HCT116 (cell line): ENCODE measurements around the gene SLC5A3. TPM values are rescaled to one million over a fixed set of nuclear protein-coding genes. Genes with fewer than 3 reads are reported as not detected.

Experiments
- ATAC-seq: fragments of 200-7000 bp; cut with Tn5 transposase; 2 replicates; pipeline ENCODE4 v1.9.1; 2020; ENCODE audit warnings: mild to moderate bottlenecking, moderate library complexity
- BruUV-seq: library from RNA; stranded (reverse); fragments of 400-500 nt; replicated peaks from 2 replicates; lab custom pipeline; 2021; lab: Mats Ljungman, UMichigan
- CTCF ChIA-PET: fragments of 300-600 bp; sonication (Branson Sonifier 250); formaldehyde crosslinking; loops from one replicate; lab custom pipeline; 2021; ENCODE audit warnings: antibody characterized with exemption; lab: Charles Lee
- POLR2A ChIA-PET: fragments of 300-600, 350-600 bp; sonication (Branson Sonifier 250); formaldehyde crosslinking; loops from one replicate; lab custom pipeline; 2021; ENCODE audit warnings: antibody characterized with exemption; lab: Charles Lee
- RAD21 ChIA-PET, 2 experiments: fragments of 300-600 bp; sonication (Branson Sonifier 250); formaldehyde crosslinking; loops; one replicate each; lab custom pipeline; 2023; ENCODE audit warnings: low total read pairs in 2 of 2; ENCODE audit not compliant: uncharacterized antibody in 2 of 2, unreplicated experiment in 2 of 2, low non-redundant PET in 1 of 2; lab: Charles Lee
- DNase-seq: peaks from one replicate; pipeline ENCODE4 v3.0.0-alpha.2; 2010; ENCODE audit warnings: low read depth, low spot score
- H2AFZ ChIP-seq: fragments of 200-600 bp; shearing (Covaris generic), sonication (generic); 2 replicates; pipeline ENCODE4 v1.6.1; 2017; ENCODE audit warnings: low read depth, mixed run types, mixed read lengths, antibody characterized with exemption, low read length; ENCODE audit not compliant: poor library complexity, severe bottlenecking
- H3K27ac ChIP-seq: 2 replicates; pipeline ENCODE4 v1.5.1; 2012; ENCODE audit warnings: low read depth, low read length
- H3K27me3 ChIP-seq: fragments of 200-600 bp; sonication (generic); 2 replicates; pipeline ENCODE4 v1.6.1; 2016; ENCODE audit warnings: mixed run types, low read length, mixed read lengths; ENCODE audit not compliant: insufficient read depth
- H3K36me3 ChIP-seq, 2 experiments: fragments of 200-500 bp in 1 of 2; fragments of 200-600 bp in 1 of 2; sonication (Bioruptor generic) in 1 of 2; sonication (generic) in 1 of 2; 2 replicates each; pipeline versions ENCODE4 v1.5.1 to v1.6.1; 2014 to 2016; ENCODE audit warnings: low read length in 2 of 2, inconsistent platforms in 1 of 2, mixed read lengths in 1 of 2, mixed run types in 1 of 2; ENCODE audit not compliant: insufficient read depth in 2 of 2, control insufficient read depth in 1 of 2
- H3K4me1 ChIP-seq, 2 experiments: fragments of 200-600 bp in 1 of 2; sonication (generic) in 1 of 2; 2 replicates each; pipeline versions ENCODE4 v1.5.1 to v1.6.1; 2012 to 2017; ENCODE audit warnings: low read length in 2 of 2, inconsistent platforms in 1 of 2, mild to moderate bottlenecking in 1 of 2, mixed read lengths in 1 of 2, mixed run types in 1 of 2, moderate library complexity in 1 of 2; ENCODE audit not compliant: insufficient read depth in 2 of 2, control insufficient read depth in 1 of 2
- H3K4me2 ChIP-seq: fragments of 200-600 bp; sonication (generic); 2 replicates; pipeline ENCODE4 v1.6.1; 2017; ENCODE audit warnings: mixed run types, low read length, mixed read lengths
- H3K4me3 ChIP-seq, 2 experiments: fragments of 200-600 bp in 1 of 2; sonication (generic) in 1 of 2; replicated peaks in 1 of 2; 2 replicates each; pipeline ENCODE4 v1.5.1; 2011 to 2016; ENCODE audit warnings: low read length in 2 of 2, control low read depth in 1 of 2, low read depth in 1 of 2, mild to moderate bottlenecking in 1 of 2, mixed read lengths in 1 of 2, mixed run types in 1 of 2
- H3K79me2 ChIP-seq: fragments of 200-600 bp; sonication (generic); 2 replicates; pipeline ENCODE4 v1.6.1; 2017; ENCODE audit warnings: mild to moderate bottlenecking, mixed run types, low read length, moderate library complexity, mixed read lengths; ENCODE audit not compliant: insufficient read depth
- H3K9ac ChIP-seq: fragments of 200-600 bp; sonication (generic); 2 replicates; pipeline ENCODE4 v1.6.1; 2016; ENCODE audit warnings: low read length, mixed read lengths
- H3K9me2 ChIP-seq: fragments of 200-600 bp; sonication (generic), shearing (Covaris generic); 2 replicates; pipeline ENCODE4 v1.6.1; 2017; ENCODE audit warnings: mixed run types, mild to moderate bottlenecking, moderate library complexity; ENCODE audit not compliant: insufficient read depth
- H3K9me3 ChIP-seq, 2 experiments: fragments of 200-500 bp in 1 of 2; fragments of 200-600 bp in 1 of 2; sonication (Bioruptor generic) in 1 of 2; sonication (generic) in 1 of 2; 2 replicates each; pipeline ENCODE4 v1.6.1; 2014 to 2017; ENCODE audit warnings: low read length in 2 of 2, mixed read lengths in 2 of 2, inconsistent platforms in 1 of 2, low read depth in 1 of 2, mild to moderate bottlenecking in 1 of 2, mixed run types in 1 of 2, moderate library complexity in 1 of 2; ENCODE audit not compliant: control insufficient read depth in 1 of 2, insufficient read depth in 1 of 2
- H4K20me1 ChIP-seq: fragments of 200-600 bp; sonication (generic), shearing (Covaris generic); 2 replicates; pipeline ENCODE4 v1.6.1; 2017; ENCODE audit warnings: mixed run types, mild to moderate bottlenecking, moderate library complexity; ENCODE audit not compliant: insufficient read depth
- CBX3 ChIP-seq: IDR thresholded peaks from 2 replicates; pipeline ENCODE4 v1.6.1; 2012; ENCODE audit warnings: low read depth
- ELF1 ChIP-seq: IDR thresholded peaks from 2 replicates; pipeline ENCODE4 v1.6.1; 2012; ENCODE audit warnings: low read depth, borderline replicate concordance
- EZH2 ChIP-seq: fragments of 200-600 bp; sonication (generic); IDR thresholded peaks from 2 replicates; pipeline ENCODE4 v1.6.1; 2017; ENCODE audit warnings: antibody characterized with exemption, mixed run types
- EZH2phosphoT487 ChIP-seq: fragments of 200-600 bp; IDR thresholded peaks from 2 replicates; pipeline ENCODE4 v1.6.1; 2018; ENCODE audit warnings: antibody characterized with exemption, borderline replicate concordance
- FOSL1 ChIP-seq: IDR thresholded peaks from 2 replicates; pipeline ENCODE4 v1.6.1; 2012; ENCODE audit warnings: low read depth
- JUND ChIP-seq: IDR thresholded peaks from 2 replicates; pipeline ENCODE4 v1.6.1; 2012
- POLR2A ChIP-seq: IDR thresholded peaks from 2 replicates; pipeline ENCODE4 v1.7.0; 2011; ENCODE audit warnings: borderline replicate concordance; ENCODE audit not compliant: insufficient read depth, insufficient read length; ENCODE audit errors: extremely low read depth
- RAD21 ChIP-seq: IDR thresholded peaks from 2 replicates; pipeline ENCODE4 v1.6.1; 2012; ENCODE audit warnings: low read depth, mild to moderate bottlenecking
- SIN3A ChIP-seq: IDR thresholded peaks from 2 replicates; pipeline ENCODE4 v1.6.1; 2012; ENCODE audit warnings: low read depth
- TCF7L2 ChIP-seq: IDR thresholded peaks from 2 replicates; pipeline ENCODE4 v1.7.0; 2011; ENCODE audit warnings: borderline replicate concordance, inconsistent platforms; ENCODE audit not compliant: insufficient read depth, insufficient read length; ENCODE audit errors: extremely low read depth
- ZFX ChIP-seq: fragments of 450-650 bp; IDR thresholded peaks from 2 replicates; pipeline ENCODE4 v1.6.1; 2017
- intact Hi-C: fragments of 100-400 bp; cut with micrococcal nuclease; formaldehyde crosslinking; loops from 2 replicates; pipeline ENCODE4 v1.10.0; 2022
- total RNA-seq: library from RNA; stranded (reverse); gene quantifications from one replicate; pipeline ENCODE4 v1.2.1, GENCODE V29; 2021; ENCODE audit not compliant: unreplicated experiment
- TF ChIP-seq, protein P1 (sequence below), 3 experiments: fragments of 200-600 bp in 1 of 3; sonication (generic) in 1 of 3; IDR thresholded peaks in 2 of 3; conservative IDR thresholded peaks in 1 of 3; 2 replicates each; pipeline ENCODE4 v1.5.1; 2012 to 2017; ENCODE audit warnings: low read depth in 2 of 3, low read length in 2 of 3, antibody characterized with exemption in 1 of 3, borderline replicate concordance in 1 of 3, control low read depth in 1 of 3, mild to moderate bottlenecking in 1 of 3, mixed read lengths in 1 of 3, mixed run types in 1 of 3, moderate library complexity in 1 of 3; ENCODE audit not compliant: insufficient read depth in 1 of 3
- TF ChIP-seq, protein P2 (sequence below): IDR thresholded peaks from 2 replicates; pipeline ENCODE4 v1.6.1; 2011; ENCODE audit warnings: mild to moderate bottlenecking, low read length, moderate library complexity; ENCODE audit not compliant: insufficient replicate concordance; ENCODE audit errors: extremely low read depth
- TF ChIP-seq, protein P3 (sequence below): IDR thresholded peaks from 2 replicates; pipeline ENCODE4 v1.6.1; 2012
- TF ChIP-seq, protein P4 (sequence below): IDR thresholded peaks from 2 replicates; pipeline ENCODE4 v1.6.1; 2012

The SLC5A3 gene
- total RNA-seq, 1 experiment from 2014 or later, result 11.8 TPM

DNA sequence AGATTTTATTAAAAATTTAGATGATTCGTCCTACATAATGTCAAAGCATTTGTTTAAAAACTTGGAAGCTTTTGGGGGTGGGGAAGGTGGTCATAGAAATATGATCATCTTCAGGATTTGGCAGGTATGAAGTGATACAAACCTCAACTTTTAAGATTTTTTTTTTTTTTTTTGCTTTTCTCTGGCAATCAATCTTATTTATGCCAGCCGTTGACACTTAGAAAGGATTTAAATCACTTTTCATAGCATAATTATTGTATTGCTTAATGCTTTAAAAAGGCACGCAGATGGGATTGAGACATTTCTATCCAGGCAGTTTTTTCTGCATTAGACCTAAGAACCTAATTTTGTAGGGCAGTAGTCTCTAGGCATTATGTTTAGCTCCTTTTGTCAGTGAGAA, 19.7 kb downstream of the SLC5A3 start:
- CTCF ChIA-PET, result interaction anchor here (1.3 kb wide), 1 partner anchor 169 kb away, joined by 5 read pairs; no protein-coding TSS in a partner anchor
- intact Hi-C loops, result no loop called here
- POLR2A ChIA-PET, result no interaction called here

DNA sequence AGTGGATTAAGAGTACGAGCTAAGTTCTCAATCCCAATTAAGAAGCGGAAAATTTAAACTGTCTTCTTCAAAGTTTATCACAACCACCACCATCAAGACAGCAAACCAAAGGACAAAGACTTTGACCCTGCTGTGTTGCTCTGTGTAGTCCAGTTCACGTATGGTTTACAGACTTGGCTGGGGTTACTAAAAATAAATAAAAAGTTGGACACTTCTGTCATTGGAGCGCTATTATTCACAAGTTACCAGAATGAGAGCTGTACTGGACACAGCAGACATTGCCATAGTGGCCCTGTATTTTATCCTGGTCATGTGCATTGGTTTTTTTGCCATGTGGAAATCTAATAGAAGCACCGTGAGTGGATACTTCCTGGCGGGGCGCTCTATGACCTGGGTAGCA, 21.6 kb downstream of the SLC5A3 start:
- Histone ChIP-seq H3K27me3 (no peaks in the 10 kb centered on the region), H3K4me2 (no peak overlapping the region), H3K9me2 (no peaks in the 10 kb centered on the region), H3K4me1 (no peaks in the 10 kb centered on the region), H3K9me3 (no peaks in the 10 kb centered on the region), H3K4me3 (no peak overlapping the region), H3K79me2 (peaks cover 97% of the 10 kb centered on the region), H3K36me3 (peaks cover 0 to 3% of the 10 kb centered on the region in 2 experiments; a peak in 1 of 4 replicates), H3K9ac (no peak overlapping the region), H2AFZ (no peak overlapping the region), H4K20me1 (peaks cover 7% of the 10 kb centered on the region), H3K27ac (no peak overlapping the region)
- ChIA-PET POLR2A (no interaction called here), RAD21 (no interaction called here), CTCF (no interaction called here)
- ATAC-seq, result no peak
- DNase-seq, result no peak
- intact Hi-C loops, result no loop called here
- no TSS peak for BruUV-seq
- TF ChIP-seq TCF7L2 (no peak), SIN3A (no peak), ELF1 (no peak), JUND (no peak), POLR2A (no peak), ZFX (no peak), EZH2phosphoT487 (no peak), CBX3 (no peak), FOSL1 (no peak), EZH2 (no peak), RAD21 (no peak)
- TF ChIP-seq, protein P1, sequence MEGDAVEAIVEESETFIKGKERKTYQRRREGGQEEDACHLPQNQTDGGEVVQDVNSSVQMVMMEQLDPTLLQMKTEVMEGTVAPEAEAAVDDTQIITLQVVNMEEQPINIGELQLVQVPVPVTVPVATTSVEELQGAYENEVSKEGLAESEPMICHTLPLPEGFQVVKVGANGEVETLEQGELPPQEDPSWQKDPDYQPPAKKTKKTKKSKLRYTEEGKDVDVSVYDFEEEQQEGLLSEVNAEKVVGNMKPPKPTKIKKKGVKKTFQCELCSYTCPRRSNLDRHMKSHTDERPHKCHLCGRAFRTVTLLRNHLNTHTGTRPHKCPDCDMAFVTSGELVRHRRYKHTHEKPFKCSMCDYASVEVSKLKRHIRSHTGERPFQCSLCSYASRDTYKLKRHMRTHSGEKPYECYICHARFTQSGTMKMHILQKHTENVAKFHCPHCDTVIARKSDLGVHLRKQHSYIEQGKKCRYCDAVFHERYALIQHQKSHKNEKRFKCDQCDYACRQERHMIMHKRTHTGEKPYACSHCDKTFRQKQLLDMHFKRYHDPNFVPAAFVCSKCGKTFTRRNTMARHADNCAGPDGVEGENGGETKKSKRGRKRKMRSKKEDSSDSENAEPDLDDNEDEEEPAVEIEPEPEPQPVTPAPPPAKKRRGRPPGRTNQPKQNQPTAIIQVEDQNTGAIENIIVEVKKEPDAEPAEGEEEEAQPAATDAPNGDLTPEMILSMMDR (IDR thresholded peaks at IDR 0.05 in 2 of 3, conservative IDR thresholded peaks at IDR 0.05 in 1 of 3; ENCODE audit: borderline replicate concordance in 1 of 3, insufficient read depth in 1 of 3, low read depth in 2 of 3, low read length in 2 of 3), result no peak
- TF ChIP-seq, protein P2, sequence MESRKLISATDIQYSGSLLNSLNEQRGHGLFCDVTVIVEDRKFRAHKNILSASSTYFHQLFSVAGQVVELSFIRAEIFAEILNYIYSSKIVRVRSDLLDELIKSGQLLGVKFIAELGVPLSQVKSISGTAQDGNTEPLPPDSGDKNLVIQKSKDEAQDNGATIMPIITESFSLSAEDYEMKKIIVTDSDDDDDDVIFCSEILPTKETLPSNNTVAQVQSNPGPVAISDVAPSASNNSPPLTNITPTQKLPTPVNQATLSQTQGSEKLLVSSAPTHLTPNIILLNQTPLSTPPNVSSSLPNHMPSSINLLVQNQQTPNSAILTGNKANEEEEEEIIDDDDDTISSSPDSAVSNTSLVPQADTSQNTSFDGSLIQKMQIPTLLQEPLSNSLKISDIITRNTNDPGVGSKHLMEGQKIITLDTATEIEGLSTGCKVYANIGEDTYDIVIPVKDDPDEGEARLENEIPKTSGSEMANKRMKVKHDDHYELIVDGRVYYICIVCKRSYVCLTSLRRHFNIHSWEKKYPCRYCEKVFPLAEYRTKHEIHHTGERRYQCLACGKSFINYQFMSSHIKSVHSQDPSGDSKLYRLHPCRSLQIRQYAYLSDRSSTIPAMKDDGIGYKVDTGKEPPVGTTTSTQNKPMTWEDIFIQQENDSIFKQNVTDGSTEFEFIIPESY, result no peak
- TF ChIP-seq, protein P3, sequence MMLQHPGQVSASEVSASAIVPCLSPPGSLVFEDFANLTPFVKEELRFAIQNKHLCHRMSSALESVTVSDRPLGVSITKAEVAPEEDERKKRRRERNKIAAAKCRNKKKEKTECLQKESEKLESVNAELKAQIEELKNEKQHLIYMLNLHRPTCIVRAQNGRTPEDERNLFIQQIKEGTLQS, result no peak

More for the DNA sequence above, 19.7 kb downstream of the SLC5A3 start:
- Histone ChIP-seq H3K27me3 (no peaks in the 10 kb centered on the region), H3K4me3 (no peak overlapping the region), H3K27ac (no peak overlapping the region), H3K4me1 (no peaks in the 10 kb centered on the region), H3K79me2 (peaks cover 97% of the 10 kb centered on the region), H4K20me1 (peaks cover 14% of the 10 kb centered on the region; the same call in 1 of the 2 replicates), H3K4me2 (no peak overlapping the region), H3K36me3 (peaks cover 0 to 3% of the 10 kb centered on the region in 2 experiments; a peak in 1 of 4 replicates), H3K9ac (no peak overlapping the region), H3K9me2 (no peaks in the 10 kb centered on the region), H3K9me3 (no peaks in the 10 kb centered on the region), H2AFZ (no peak overlapping the region)
- no peak for DNase-seq
- no TSS peak for BruUV-seq
- TF ChIP-seq, protein P4, sequence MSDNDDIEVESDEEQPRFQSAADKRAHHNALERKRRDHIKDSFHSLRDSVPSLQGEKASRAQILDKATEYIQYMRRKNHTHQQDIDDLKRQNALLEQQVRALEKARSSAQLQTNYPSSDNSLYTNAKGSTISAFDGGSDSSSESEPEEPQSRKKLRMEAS, result no peak
- RAD21 ChIA-PET, result no interaction called here
- no peak for ATAC-seq
